DMS 273 (cell line): ENCODE results near the gene GNGT1.
"Not testable (repeated sequence)": the region's sequence is repeated elsewhere in the genome, so short reads cannot be mapped to it uniquely, and the experiment has no call there.

Source experiments
- DNase-seq: peaks from one replicate; lab custom pipeline; 2025; ENCODE audit not compliant: unreplicated experiment; lab: John Stamatoyannopoulos, UW

GNGT1 gene

DNA sequence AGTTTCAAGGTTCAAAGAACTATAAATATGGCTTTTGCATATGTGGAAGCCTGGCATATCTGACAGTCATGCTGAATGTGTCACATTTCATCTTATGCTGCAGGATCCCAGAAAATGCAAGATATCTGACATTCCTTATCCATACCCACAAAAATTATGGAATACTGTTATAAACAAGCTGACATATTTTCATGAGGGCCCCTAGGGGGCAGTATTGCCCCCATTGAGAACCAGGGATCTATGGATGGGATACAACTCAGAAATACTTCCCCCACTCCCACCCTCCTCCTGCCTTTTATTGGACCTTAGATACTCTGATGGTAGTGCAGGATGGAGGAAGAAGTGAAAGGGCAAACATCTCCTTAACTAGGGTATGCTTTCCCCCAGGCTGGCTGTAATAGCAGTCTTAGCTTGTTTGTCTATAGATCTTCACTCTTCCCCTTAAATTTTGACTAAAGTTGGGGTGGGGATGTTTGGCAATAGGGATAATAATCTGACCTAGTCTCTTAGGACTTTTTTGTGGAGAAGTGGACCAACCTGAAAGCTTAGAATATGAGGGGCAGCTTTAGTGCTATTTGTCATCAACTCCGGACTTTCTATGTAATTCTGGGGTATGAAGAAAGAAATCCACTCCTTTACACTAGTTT, 3.5 kb upstream of the GNGT1 start:
- peak; percentile 56 for DNase-seq

- no peak for DNase-seq
These were observed 4.0 kb downstream of the GNGT1 start for GRCh38 chr7:93910076-93910994.

- not testable (repeated sequence) for DNase-seq
These were observed 4.9 kb downstream of the GNGT1 start for GRCh38 chr7:93911242-93911641.

DNA sequence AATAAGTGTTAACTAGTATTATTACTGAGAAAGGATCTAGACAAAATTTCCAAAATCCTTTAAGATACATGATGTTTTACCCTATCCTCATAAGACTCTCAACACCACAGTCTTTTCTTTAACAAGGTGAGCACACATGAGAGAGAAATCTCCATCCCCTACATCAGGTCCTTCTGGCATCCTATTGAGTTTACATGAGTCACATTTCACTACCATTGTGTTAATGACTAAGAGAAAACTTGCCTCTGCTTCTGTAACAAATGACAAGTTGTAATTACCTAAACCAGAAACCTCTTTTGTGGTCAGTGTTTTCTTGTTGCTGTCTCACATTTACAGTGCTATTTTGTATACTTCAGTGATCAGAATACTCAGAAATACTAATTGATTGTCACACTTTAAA, 5.3 kb downstream of the GNGT1 start:
- not testable (repeated sequence) for DNase-seq

DNA sequence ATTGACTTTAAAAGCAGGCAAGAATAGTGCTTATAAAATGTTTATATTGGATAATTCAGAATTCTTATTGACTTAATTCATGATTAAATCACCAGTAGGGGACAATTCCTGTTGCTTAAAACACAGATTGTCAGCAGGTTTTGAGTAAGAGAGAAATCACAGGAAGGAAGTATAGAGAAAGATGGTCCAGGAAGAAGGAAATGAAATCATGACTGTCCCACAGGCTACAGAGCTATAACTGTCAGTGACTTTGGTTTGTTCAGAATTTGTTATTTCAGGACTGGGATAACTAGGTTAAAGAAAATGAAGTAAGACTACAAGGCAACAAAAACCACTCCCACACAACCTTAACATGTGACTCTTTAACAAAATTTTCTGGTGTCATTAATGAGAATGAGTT, 6.8 kb downstream of the GNGT1 start:
- DNase-seq: no peak

GRCh38 chr7:93914581-93915066, 8.3 kb downstream of the GNGT1 start:
- no peak for DNase-seq

GRCh38 chr7:93915206-93915842, 9.0 kb downstream of the GNGT1 start:
- not testable (repeated sequence) for DNase-seq

DNA sequence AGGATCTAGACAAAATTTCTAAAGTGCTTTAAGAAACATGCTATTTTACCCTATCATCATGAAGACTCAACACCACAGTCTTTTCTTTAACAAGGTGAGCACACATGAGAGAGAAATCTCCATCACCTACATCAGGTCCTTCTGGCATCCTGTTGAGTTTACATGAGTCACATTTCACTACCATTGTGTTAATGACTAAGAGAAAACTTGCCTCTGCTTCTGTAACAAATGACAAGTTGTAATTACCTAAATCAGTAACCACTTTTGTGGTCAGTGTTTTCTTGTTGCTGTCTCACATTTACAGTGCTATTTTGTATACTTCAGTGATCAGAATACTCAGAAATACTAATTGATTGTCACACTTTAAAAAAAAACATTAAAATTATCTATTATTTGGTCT, 9.5 kb downstream of the GNGT1 start:
- not testable (repeated sequence) for DNase-seq

GRCh38 chr7:93916315-93916714, 9.9 kb downstream of the GNGT1 start:
- DNase-seq: not testable (repeated sequence)

GRCh38 chr7:93920496-93921182, 14.3 kb downstream of the GNGT1 start:
- DNase-seq: no peak

DNA sequence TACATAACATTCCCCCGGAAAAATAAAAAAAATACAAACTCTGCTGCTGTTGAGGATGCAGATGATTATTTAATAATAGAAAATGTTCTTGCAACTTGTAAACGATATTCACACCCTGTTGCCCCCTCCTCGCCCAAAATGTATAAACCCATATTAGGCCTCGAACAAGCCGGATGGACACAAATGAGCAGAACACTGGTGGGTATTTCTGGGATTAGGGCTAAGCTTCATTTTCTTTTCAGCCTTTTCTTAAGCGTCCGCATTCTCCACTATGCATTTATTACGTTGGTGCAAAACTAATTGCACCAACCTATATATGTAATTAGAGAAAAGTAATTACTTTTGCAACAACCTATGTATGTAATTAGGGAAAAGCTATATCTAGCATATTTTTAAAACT, 14.8 kb downstream of the GNGT1 start:
- DNase-seq: no peak

GRCh38 chr7:93921607-93922566, 15.5 kb downstream of the GNGT1 start, which contains the start of gene GNG11:
Gene GNG11, plus strand, starts transcription at chr7:93921735. Its CDS starts 403 bp downstream, at chr7:93922138.
- peak; percentile 67 for DNase-seq

DNA sequence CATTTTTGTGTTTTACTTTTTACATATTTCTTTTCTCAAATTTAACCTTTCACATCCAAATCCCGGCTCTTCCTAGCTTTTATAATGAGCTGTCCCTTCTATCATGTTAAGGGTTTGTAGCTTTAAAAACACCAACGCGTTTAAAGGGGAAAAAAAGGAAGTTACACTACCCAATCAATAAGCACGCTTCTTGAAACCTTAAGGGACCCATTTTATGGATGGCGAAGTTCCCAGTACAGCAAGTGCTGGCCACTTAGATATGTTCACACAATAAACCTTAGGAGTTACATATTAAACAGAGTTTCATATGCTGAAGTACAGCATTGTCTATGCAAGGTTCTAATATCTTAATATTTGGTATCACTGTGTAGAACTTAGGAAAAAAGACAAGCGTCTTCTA, 16.9 kb downstream of the GNGT1 start:
- DNase-seq: no peak

- DNase-seq: no peak
These were observed 17.6 kb downstream of the GNGT1 start for GRCh38 chr7:93923942-93924341.

- DNase-seq: no peak
These were observed 20.4 kb downstream of the GNGT1 start for GRCh38 chr7:93926800-93927199.

- no peak for DNase-seq
These were observed 21.2 kb downstream of the GNGT1 start for GRCh38 chr7:93927585-93927984.

DNA sequence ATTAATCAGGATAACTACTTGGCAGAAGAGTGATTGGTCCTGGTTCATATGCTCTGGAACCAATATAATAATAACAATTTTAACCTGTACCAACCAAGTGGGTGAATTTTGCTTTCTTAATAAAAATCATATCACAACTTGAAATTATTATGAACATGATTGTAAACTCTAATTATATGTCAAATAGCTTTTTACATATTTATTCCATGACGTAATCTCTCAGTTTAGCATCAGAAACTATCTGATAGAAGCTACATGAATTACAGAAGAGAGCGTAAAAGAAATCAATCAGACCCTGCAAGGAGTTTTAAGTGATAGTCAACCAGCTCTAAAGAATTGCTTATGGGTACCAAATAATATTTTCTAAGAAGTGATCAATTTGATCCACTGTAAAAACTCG, 25.3 kb downstream of the GNGT1 start:
- no peak for DNase-seq

DNA sequence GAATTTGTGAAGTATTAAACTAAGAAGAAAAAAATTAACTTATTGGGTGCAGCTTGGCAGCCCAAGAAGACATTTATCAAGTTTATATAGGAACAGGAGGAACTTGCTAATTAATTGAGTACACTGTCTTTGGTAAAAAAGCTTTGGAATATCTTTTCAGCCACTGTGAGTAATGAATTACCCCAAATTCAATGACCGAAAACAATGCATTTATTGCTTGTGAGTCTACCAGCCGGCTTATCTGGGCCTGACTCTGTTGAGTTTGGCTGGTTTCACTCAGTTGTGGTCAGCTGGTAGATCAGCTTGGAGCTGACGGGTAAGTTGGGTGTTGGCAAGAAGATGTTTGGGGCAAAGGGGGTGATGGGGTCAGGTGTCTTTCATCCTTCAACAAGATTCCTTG, 26.8 kb downstream of the GNGT1 start:
- no peak for DNase-seq

DNA sequence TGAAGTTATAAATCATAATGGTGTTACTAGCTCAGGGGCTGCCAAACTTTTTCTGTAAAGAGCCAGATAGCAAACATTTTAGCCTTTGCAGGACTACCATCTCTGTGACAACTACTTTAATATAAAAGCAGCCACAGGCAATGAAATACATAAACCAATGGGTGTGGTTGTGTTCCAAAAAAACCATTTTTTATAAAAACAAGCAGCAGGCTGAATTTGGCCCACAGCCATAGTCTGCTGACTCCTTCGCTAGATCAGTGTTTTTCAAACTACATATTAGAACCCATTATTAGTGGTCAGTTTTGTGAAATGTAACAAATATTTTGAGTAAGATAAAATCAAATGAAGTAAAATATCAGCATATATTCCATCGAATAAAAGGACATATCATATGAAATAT, 28.7 kb downstream of the GNGT1 start:
- DNase-seq: no peak

DNA sequence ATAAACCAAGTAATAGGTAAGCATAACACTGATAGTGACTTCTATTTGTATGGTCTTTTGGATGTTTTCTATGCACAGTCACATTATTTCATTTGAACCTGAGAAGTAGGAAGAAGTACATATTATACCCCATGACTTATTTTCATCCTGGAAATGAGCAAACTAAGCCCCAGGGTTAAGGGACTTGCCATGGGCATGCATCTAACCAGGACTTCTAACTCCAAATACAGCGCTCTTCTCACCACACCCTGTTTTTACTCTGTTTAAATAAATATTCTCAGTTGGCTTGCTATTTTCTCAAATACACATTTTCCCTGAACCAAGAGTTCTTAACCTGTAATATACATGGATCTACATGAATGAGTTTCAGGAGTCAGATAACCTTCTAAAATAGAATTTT, 31.5 kb downstream of the GNGT1 start:
- no peak for DNase-seq
